ENCODE data around the gene IKZF5.

The IKZF5 gene

DNA sequence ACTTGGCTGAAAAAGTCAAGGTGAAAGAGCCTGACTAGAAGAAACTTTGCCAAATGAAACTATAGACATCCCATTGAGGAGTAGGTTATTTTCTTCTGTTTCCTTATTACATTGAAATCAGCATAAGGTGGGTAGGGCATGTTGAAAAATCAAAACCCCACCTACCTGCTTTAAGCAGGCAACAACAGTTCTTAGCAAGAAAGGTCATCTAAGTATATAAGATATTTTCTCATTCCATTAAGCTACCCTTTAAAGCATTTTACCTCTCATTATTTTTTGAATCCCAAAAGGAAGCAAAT, 31.0 kb upstream of the IKZF5 start:
- TF ChIP-seq, protein P1, sequence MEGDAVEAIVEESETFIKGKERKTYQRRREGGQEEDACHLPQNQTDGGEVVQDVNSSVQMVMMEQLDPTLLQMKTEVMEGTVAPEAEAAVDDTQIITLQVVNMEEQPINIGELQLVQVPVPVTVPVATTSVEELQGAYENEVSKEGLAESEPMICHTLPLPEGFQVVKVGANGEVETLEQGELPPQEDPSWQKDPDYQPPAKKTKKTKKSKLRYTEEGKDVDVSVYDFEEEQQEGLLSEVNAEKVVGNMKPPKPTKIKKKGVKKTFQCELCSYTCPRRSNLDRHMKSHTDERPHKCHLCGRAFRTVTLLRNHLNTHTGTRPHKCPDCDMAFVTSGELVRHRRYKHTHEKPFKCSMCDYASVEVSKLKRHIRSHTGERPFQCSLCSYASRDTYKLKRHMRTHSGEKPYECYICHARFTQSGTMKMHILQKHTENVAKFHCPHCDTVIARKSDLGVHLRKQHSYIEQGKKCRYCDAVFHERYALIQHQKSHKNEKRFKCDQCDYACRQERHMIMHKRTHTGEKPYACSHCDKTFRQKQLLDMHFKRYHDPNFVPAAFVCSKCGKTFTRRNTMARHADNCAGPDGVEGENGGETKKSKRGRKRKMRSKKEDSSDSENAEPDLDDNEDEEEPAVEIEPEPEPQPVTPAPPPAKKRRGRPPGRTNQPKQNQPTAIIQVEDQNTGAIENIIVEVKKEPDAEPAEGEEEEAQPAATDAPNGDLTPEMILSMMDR (IDR thresholded peaks at IDR 0.05; ENCODE audit: low read depth, low read length): no peak
- no peak overlapping the region for H3K4me3 ChIP-seq (ENCODE audit: low read depth, low read length)

DNA sequence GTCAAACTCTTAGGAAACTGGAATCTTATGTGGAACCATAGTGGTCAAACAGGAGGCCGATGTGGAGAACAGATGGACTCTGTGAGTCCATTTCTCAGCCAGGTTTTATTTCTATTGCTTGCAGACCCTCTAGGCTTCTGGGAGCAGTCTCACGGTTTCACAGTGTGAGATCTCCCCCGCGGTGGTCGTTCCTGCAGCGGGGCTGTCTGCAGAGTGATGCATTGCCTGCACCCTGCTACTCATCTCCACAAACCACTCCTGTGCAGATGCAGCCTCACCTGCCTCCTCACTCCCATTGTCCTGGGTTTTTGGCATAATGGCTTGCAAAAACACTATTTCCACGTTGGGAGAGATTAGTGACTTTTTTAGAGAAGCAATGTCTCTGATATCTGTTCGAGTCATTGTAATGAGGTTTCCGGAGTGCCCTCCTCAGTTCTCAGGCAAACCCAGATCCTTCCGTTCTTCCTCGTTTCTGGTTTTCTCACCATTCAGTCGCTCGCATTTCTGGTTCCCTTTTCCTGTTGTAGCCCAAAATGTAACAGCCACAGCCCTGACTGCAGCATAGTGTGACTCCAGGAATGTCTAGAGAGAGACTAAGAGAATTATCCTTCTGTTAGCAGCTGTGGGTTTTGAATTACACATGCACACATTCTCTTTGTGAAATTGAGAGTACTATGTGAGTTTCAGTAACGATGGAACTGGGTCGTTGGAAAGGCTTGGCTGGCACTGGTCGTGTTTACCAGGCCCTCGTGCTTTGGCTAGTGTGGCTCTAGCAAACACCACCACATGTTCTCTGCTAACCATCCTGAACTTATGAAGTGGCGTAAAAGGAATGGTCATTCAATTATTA, 30.4 kb upstream of the IKZF5 start:
- TF ChIP-seq, protein P1 (IDR thresholded peaks at IDR 0.05; ENCODE audit: low read depth, low read length): no peak
- H3K4me3 ChIP-seq (ENCODE audit: low read depth, low read length): no peak overlapping the region

DNA sequence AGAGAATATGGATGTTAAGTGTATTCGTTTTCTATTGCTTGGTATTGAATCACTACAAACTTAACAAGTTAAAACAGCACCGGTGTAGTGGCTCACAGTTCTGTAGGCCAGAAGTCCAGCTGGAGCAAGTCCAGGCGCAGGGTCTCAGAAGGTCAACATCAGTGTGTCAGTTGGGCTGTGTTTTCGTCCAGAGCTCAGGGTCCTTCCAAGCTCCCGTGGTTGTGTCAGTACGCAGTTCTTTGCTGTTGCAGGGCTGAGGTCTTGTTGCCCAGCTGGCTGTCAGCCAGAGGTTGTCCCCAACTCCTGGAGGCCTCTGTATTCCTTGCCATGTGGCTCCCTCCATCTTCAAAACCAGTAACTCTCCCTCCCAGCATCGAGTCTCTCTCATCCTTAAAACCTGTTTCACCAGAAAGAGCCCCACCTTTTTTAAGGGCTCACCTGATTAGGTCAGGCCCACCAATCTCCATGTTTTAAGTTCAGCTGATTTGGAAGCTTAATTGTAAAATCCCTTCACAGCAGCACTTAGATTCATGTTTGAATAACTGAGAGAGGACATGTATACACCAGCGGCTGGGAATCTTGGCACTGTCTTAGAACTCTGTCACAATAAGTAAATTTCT, 27.0 kb upstream of the IKZF5 start:
- H3K4me3 ChIP-seq (ENCODE audit: low read depth, low read length): no peak overlapping the region
- TF ChIP-seq, protein P1 (IDR thresholded peaks at IDR 0.05; ENCODE audit: low read depth, low read length): no peak

DNA sequence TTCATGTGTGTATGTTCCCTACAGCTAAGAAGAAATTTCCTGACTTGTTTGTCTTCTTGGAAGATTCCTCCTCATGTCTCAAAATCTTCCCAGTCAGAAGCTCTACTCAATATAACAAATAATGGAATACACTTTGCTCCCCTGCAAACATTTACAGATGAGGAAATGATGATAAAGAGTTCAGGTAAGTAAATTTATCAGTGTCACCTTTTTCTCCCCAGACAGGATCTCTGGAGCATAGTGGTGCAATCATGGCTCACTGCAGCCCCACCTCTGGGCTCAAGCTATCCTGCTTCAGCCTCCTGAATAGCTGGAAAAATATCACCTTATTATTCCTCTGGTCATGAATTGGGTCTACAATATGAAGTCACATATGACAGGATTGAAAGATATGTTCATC, 25.7 kb upstream of the IKZF5 start:
- H3K4me3 ChIP-seq (ENCODE audit: low read depth, low read length): no peak overlapping the region
- TF ChIP-seq, protein P1 (IDR thresholded peaks at IDR 0.05; ENCODE audit: low read depth, low read length): no peak

GRCh38 chr10:123031124-123031523, 22.5 kb upstream of the IKZF5 start:
- H3K4me3 ChIP-seq (ENCODE audit: low read depth, low read length): no peak overlapping the region
- TF ChIP-seq, protein P1 (IDR thresholded peaks at IDR 0.05; ENCODE audit: low read depth, low read length): no peak

GRCh38 chr10:123027861-123028260, 19.3 kb upstream of the IKZF5 start:
- TF ChIP-seq, protein P1 (IDR thresholded peaks at IDR 0.05; ENCODE audit: low read depth, low read length): no peak
- no peak overlapping the region for H3K4me3 ChIP-seq (ENCODE audit: low read depth, low read length)

- no peak overlapping the region for H3K4me3 ChIP-seq (ENCODE audit: low read depth, low read length)
- TF ChIP-seq, protein P1 (IDR thresholded peaks at IDR 0.05; ENCODE audit: low read depth, low read length): no peak
Observed at GRCh38 chr10:123026302-123026701, 17.7 kb upstream of the IKZF5 start.
